ENCODE data around the gene SHISA4.
A peak's percentile ranks its signal among the peaks of the same experiment; 100 is the strongest.

The SHISA4 gene

GRCh38 chr1:201882665-201883132, 6.0 kb upstream of the SHISA4 start:
- DNase-seq (ENCODE audit: low spot score) = peak; percentile 50

DNA sequence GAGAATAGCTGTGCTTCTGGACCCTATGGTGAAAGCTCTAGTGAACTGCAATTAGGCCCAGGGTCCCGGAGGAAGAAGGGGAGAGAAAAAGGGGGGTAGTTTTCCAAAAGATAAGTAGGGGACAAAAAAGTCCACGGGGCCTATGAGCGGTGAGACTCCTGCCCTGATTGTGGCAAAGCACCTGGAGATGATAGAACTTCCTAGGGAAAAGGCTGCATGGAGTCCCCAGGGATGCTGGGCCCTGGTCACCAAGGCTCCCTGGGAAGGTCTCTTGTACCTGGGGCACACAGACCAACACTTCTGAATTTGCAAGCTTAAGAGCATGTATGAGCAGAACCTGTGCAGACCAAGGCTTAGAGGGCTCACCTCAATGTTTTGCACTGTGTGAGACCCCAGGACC, 5.4 kb upstream of the SHISA4 start:
- no peak for DNase-seq (ENCODE audit: low spot score)

- DNase-seq (ENCODE audit: low spot score) = no peak
These were observed 4.9 kb upstream of the SHISA4 start for GRCh38 chr1:201883786-201884185.

DNA sequence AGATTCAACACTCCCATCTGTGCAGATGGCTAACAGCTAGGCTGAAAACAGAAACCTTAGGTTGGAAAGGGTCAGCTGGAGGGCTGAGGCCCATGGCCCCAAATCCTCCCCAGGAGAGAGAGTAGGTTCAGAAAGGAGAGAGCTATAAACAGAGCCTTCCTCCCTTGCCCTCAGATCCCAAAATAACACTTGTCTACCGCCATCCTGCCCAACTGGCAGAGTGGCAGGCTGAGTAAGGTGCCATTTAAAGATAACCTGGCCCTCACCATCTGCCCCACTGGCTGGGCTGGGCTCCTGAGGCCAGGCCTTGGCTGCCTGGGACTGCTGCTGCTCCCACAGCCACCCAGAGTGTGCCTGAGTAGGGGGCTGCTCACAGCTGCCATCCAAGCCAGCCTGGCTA, 4.3 kb upstream of the SHISA4 start:
- DNase-seq (ENCODE audit: low spot score) = no peak

DNA sequence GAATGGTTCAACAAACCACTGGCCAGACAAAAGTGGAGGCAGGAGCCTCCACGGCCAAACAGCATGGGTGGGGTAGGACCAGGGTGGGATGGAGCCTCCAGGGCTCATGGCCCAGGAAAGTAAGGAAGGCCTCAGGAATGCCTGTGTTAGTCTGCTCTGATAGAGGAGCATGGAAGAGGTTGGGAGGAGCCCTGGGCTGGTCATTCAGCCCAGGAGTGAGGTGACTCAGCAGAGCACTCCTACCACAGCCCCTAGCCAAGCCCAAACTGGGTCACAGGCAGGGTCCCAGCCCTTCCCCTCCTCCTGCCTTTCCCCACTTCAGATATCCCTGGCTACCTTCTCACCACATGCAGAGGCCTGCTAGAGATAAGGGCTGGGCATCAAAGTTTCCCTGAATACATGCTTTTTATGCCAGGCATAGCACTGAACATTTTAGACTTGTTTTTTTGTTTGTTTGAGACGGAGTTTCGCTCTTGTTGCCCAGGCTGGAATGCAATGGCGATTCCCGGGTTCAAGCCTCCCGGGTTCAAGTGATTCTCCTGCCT, 3.1 kb upstream of the SHISA4 start:
- DNase-seq (ENCODE audit: low spot score) = no peak

- DNase-seq (ENCODE audit: low spot score) = no peak
These were observed 2.4 kb upstream of the SHISA4 start for GRCh38 chr1:201886103-201886885.

DNA sequence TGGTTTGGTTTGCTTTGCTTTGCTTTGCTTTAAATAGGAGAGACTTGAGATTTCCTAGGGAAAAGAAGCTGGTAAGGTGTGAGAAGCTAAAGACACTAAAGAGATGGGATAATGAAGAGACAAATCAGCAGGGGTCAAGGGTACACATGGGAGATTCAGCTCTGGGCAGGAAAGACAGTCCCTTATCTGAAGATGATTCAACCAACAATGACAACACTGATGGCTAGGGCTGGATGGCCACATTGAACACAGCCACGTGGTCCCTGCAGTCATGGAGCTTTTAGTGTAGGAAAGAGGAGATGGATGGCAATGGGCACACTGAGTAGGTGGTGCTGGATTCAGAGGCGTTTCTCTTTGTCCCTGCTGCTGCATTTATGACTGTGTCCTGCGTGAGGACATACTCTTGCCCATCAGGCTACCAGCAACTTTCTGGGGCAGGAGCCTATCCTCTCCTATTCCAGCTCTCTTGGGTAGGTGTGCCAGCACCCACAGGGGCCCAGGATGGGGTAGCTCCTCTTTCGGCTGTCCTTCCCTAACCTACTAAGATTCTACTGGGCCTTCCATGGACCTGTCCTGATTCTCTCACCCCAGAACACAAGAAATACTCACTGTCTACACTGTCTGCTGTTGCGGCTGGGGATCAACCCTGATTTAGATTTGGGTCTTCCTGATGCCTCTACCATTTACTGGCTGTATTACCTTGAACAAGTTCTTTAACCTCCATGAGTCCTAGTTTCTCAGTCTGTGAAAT, 1.4 kb upstream of the SHISA4 start:
- no peak for DNase-seq (ENCODE audit: low spot score)

DNA sequence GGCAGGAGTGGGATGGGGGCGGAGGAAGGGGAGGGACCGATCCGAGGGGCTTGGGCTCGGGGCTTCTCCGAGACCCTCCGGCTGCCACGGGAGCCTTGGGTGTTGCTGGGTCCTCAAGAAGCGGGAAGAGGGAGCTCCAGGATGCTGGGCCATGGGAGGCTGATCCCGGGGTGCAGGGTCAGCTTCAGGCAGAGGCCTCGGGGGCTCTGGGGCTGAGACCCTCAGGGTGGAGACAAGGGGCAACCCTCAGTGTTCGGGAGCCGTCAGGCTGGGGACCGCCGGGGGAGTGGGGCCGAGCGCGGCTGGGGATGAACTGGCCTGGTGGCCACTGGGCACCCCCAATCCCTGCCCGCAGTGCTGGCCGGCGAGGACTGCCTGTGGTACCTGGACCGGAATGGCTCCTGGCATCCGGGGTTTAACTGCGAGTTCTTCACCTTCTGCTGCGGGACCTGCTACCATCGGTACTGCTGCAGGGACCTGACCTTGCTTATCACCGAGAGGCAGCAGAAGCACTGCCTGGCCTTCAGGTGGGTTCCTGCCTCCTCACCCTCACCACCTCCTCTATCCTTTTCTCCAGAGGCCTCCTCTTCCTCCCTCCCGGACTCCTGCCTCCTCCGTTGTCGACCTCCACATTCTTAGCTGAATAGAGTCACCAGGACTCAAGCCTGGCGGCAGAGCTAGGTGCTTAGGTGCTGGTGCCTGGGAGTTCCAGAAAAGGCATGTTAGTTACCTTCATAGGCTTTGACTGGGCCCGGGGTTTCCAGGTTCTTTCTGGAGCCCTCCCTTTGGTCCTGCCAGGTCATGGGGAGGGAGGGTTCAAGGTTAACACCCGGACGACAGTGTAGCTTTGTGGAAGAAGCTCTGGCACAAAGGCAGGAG, 631 bp downstream of the SHISA4 start:
- no peak for DNase-seq (ENCODE audit: low spot score)

DNA sequence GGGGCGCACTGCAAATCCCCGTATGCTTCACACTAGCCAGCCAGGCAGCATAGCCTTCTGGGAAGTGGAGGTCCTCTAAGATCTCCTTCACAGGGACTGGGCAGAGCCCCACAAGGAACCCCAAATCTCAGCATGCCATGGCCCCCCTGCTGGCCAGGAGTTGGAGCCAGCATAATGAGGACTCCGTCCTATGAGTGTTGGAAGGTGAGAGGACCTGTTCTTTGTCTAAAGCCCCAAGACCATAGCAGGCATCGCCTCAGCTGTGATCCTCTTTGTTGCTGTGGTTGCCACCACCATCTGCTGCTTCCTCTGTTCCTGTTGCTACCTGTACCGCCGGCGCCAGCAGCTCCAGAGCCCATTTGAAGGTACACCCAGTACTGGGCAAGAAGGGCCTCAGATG, 1.5 kb downstream of the SHISA4 start:
- DNase-seq (ENCODE audit: low spot score) = no peak

- DNase-seq (ENCODE audit: low spot score) = no peak
These were observed 2.2 kb downstream of the SHISA4 start for GRCh38 chr1:201890806-201891450.

- DNase-seq (ENCODE audit: low spot score) = no peak
These were observed 2.9 kb downstream of the SHISA4 start for GRCh38 chr1:201891451-201892045.

GRCh38 chr1:201892211-201892610, 3.5 kb downstream of the SHISA4 start:
- DNase-seq (ENCODE audit: low spot score) = no peak

DNA sequence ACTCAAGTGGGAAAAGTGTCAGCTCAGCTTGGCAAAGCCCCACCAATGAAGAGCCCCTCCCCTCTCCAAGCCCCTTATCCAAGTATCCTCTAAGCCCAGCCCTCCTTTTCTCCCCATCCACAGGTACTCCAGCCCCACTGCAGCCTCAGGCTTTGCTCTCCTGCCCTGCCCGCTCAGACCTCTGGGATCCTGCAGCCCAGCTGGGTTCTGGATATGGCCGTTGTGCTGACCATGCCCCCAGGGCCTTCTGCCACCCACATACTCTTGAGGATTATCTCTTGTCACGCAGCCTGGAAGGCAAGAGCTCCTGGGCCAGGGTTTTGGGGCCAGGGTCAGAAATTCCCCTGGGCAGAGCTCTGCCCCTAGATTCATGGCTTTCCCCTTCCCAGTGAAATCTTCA, 4.7 kb downstream of the SHISA4 start:
- DNase-seq (ENCODE audit: low spot score) = no peak

GRCh38 chr1:201894343-201895119, 5.8 kb downstream of the SHISA4 start:
- no peak for DNase-seq (ENCODE audit: low spot score)

GRCh38 chr1:201895120-201895665, 6.5 kb downstream of the SHISA4 start:
- DNase-seq (ENCODE audit: low spot score) = no peak

DNA sequence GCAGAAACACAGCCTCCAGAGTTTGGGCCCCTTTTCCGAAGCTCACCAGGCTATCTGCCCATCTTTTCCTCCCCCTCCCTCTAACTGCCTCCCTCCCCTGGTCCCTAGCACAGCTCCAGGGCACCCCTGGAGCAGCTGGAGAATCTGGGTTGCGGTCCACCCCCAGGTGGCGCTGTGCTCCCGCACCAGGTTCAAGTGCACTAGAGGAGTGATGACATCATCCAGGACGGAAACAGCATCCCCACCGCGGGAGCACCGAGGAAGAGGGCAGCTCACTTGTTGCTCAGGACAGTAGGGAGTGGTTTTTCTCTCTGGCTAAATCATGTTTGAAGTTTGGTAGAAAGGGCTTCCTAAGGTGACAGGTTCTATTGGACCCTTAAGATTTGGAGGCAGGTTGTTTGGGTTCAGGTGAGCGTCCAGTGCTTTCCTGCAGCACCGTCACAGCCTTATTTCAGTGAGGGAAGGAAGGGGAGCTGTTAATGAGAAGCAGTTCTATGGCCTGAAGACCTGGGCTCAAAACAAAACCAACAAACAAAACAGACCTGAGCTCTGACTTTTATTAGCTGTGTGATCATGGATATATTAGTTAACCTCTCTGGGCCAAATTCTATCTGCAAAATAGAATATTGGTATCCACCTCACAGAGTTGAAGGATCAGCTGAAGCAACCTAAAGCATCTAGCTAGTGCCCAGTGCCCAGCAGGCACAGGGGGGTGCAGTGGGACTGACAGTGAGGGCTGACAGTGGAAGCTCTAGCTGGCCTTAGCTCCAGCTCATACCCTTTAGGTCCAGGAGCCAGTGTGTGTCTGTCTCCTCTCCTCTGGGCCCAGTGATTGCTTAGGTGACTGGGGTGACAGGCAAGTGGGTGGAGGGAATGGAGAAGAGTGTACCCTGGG, 7.5 kb downstream of the SHISA4 start:
- DNase-seq (ENCODE audit: low spot score) = peak; percentile 85

DNA sequence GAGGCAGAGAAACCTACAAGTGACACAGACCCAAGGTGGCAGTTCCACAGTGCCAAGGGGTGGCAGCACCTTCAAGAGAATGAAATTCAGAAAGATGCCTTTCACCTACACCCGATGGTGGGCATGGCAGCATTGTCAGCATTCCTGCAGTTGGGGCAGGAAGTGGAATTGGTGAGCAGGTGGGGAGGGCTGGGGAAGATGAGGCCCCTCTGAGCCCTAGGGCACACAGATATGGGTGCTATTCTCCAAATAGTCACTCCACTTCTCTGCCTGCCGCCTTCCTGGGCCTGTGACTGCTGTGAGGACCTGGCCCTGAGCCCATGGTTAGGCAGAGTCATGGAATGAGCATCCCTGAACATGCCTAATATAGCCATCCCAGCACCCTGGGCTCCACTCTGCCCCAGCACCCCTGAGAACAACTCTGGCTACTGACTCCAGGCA, 8.3 kb downstream of the SHISA4 start:
- no peak for DNase-seq (ENCODE audit: low spot score)

- no peak for DNase-seq (ENCODE audit: low spot score)
These were observed 9.7 kb downstream of the SHISA4 start for GRCh38 chr1:201898240-201898894.
